Measurements from ENCODE around the gene ATP1B2.

DNA sequence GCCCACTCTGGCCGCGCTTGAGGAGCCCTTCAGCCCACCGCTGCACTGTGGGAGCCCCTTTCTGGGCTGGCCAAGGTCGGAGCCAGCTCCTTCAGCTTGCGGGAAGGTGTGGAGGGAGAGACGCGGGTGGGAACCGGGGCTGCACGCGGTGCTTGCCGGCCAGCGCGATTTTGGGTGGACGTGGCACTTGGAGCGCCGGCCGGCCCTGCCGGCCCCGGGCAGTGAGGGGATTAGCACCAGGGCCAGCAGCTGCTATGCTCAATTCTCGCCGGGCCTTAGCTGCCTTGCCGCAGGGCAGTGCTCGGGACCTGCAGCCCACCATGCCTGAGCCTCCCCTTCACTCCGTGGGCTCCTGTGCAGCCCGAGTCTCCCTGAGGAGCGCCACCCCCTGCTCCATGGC lies 9.9 kb upstream of the ATP1B2 start:
- TF ChIP-seq TCF7L2 (IDR thresholded peaks at IDR 0.05; ENCODE audit: borderline replicate concordance, extremely low read depth, insufficient read depth, insufficient read length) = no peak
- TF ChIP-seq, protein P1, sequence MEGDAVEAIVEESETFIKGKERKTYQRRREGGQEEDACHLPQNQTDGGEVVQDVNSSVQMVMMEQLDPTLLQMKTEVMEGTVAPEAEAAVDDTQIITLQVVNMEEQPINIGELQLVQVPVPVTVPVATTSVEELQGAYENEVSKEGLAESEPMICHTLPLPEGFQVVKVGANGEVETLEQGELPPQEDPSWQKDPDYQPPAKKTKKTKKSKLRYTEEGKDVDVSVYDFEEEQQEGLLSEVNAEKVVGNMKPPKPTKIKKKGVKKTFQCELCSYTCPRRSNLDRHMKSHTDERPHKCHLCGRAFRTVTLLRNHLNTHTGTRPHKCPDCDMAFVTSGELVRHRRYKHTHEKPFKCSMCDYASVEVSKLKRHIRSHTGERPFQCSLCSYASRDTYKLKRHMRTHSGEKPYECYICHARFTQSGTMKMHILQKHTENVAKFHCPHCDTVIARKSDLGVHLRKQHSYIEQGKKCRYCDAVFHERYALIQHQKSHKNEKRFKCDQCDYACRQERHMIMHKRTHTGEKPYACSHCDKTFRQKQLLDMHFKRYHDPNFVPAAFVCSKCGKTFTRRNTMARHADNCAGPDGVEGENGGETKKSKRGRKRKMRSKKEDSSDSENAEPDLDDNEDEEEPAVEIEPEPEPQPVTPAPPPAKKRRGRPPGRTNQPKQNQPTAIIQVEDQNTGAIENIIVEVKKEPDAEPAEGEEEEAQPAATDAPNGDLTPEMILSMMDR (IDR thresholded peaks at IDR 0.05 in 2 of 3, conservative IDR thresholded peaks at IDR 0.05 in 1 of 3; ENCODE audit: borderline replicate concordance in 1 of 3, insufficient read depth in 1 of 3, low read depth in 2 of 3, low read length in 2 of 3) = no peak
- TF ChIP-seq POLR2A (IDR thresholded peaks at IDR 0.05; ENCODE audit: borderline replicate concordance, extremely low read depth, insufficient read depth, insufficient read length) = no peak
- no peak for TF ChIP-seq POLR2AphosphoS5 (IDR thresholded peaks at IDR 0.05; ENCODE audit: low read depth, low read length)
- no peak for TF ChIP-seq ZNF274 (IDR thresholded peaks at IDR 0.05; ENCODE audit: low read depth, low read length)
- TF ChIP-seq SRF (IDR thresholded peaks at IDR 0.05; ENCODE audit: low read depth) = no peak
- no peak for TF ChIP-seq RAD21 (IDR thresholded peaks at IDR 0.05; ENCODE audit: low read depth)

Data from HCT116 (cell line).